ENCODE data around the gene GOLIM4.
"Not testable (repeated sequence)": the region's sequence is repeated elsewhere in the genome, so short reads cannot be mapped to it uniquely, and the experiment has no call there.

Gene GOLIM4, protein sequence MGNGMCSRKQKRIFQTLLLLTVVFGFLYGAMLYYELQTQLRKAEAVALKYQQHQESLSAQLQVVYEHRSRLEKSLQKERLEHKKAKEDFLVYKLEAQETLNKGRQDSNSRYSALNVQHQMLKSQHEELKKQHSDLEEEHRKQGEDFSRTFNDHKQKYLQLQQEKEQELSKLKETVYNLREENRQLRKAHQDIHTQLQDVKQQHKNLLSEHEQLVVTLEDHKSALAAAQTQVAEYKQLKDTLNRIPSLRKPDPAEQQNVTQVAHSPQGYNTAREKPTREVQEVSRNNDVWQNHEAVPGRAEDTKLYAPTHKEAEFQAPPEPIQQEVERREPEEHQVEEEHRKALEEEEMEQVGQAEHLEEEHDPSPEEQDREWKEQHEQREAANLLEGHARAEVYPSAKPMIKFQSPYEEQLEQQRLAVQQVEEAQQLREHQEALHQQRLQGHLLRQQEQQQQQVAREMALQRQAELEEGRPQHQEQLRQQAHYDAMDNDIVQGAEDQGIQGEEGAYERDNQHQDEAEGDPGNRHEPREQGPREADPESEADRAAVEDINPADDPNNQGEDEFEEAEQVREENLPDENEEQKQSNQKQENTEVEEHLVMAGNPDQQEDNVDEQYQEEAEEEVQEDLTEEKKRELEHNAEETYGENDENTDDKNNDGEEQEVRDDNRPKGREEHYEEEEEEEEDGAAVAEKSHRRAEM

GRCh38 chr3:168095611-168096209 lies at the start of gene GOLIM4:
GOLIM4 (minus strand) TSS chr3:168095924; CDS start chr3:168095285, 639 bp downstream.
- FAIRE-seq = peak; percentile 97
- DNase-seq (ENCODE audit: insufficient read length, low spot score) = peak; percentile 94

DNA sequence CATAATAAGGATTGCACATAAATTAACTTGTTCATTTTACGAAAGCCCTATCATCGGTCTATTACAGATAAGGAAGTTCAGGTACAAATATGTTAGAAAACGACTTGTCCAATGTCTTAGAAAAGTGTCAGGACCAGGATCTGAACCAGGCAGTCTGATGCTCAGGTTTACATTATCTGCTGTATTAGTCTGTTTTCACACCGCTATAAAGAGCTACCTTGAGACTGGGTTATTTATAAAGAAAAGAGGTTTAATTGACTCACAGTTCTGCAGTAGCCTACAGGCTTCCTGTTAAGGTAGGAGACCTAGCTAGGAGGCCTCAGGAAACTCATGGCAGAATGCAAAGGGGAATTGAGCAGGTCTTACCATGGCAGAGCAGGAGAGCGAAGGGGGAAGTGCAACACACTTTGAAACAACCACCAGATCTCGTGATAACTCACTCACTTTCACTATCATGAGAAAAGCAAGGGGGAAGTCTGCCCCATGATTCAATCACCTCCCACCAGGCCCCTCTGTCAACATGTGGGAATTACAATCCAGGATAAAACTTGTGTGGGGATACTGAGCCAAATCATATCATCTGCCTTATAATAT lies 45.8 kb upstream of the GOLIM4 start:
- DNase-seq (ENCODE audit: insufficient read length, low spot score) (no peak), FAIRE-seq (no peak)

GRCh38 chr3:168139947-168140346 lies 44.2 kb upstream of the GOLIM4 start:
- no peak for DNase-seq (ENCODE audit: insufficient read length, low spot score)
- no peak for FAIRE-seq

DNA sequence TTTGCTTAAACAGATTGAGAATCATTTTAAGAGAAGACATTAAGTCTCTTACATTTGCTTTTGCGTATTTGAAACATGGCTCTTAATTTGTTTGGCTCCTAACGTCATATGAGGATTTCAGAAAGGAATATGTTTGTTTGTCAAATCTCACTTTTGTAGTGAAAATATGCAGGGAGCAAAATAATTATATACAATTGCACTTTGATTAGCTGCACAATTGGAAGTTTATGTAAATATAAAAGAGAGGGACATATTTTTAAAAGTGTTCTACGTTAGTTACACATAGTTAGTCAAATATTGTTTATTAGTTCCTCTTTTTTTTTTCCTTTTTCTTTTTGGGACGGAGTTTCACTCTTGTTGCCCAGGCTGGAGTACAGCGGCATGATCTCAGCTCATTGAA lies 42.7 kb upstream of the GOLIM4 start:
- no peak for FAIRE-seq
- no peak for DNase-seq (ENCODE audit: insufficient read length, low spot score)

DNA sequence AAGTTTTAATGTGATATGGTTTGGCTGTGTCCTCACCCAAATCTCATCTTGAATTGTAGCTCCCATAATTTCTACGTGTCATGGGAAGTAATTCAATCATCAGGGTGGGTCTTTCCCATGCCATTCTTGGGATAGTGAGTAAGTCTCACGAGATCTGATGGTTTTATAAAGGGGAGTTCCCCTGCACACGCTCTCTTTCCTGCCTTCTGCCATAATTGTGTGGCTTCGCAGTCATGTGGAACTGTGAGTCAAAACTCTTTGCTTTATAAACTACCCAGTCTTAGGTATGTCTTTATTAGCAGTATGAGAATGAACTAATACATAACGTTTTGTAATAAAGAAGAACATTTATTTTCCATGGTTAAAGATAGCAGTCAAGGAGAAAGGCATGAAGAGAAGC lies 39.2 kb upstream of the GOLIM4 start:
- DNase-seq (ENCODE audit: insufficient read length, low spot score) = no peak
- no peak for FAIRE-seq

DNA sequence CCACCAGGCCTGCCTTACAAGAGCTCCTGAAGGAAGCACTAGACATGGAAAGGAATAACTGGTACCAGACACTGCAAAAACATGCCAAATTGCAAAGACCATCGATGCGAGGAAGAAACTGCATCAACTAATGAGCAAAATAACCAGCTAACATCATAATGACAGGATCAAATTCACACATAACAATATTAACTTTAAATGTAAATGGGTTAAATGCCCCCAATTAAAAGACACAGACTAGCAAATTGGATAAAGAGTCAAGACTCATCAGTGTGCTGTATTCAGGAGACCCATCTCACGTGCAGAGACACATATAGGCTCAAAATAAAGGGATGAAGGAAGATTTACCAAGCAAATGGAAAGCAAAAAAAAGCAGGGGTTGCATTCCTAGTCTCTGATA lies 34.5 kb upstream of the GOLIM4 start:
- not testable (repeated sequence) for DNase-seq (ENCODE audit: insufficient read length, low spot score); FAIRE-seq

DNA sequence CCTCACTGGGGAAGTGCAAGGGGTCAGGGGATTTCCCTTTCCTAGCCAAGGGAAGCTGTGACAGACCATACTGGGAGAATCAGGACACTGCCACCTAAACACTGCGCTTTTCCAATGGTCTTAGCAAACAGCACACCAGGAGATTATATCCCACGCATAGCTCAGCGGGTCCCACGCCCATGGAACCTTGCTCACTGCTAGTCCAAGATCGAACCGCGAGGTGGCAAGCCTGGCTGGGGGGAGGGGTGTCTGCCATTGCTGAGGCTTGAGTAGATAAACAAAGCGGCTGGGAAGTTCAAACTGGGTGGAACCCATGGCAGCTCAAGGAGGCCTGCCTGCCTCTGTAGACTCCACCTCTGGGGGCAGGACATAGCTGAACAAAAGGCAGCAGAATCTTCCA lies 32.7 kb upstream of the GOLIM4 start:
- not testable (repeated sequence) for DNase-seq (ENCODE audit: insufficient read length, low spot score); FAIRE-seq

DNA sequence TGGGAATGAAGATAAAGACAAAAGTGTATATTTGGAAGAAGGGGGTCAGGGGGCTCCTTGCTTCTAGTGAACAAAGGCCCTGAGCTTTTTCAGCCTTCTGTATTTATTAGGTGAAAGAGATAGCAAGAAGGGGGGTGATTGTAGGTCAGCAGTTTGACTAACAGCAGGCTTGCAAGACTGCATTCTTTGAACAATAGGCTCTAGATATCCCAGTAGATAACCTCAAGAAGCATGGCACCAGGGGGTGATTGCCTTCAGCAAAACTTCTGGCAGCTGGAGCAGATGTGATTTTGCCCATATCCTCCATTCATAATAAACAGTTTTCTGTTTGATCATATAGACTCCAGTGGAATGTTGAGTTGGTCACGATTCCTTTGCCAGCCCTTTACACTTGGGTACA lies 31.7 kb upstream of the GOLIM4 start:
- FAIRE-seq (no peak), DNase-seq (ENCODE audit: insufficient read length, low spot score) (no peak)

DNA sequence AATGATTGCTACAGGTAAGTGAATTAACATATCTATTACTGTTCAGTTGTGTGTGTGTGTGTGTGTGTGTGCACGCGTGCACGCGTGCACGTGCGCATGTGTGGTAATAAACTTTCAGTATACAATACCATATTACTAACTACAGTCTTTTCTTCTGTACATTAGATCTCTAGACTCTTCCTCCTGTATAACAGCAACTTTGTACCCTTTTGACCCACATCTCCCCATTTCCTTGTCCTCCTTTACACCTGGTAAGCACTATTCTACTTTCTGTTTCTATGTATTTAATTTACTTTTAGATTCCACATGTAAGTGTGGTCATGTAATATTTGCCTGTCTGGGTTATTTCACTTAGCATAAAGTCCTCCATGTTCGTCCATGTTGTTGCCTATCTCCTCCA lies 29.1 kb upstream of the GOLIM4 start:
- DNase-seq (ENCODE audit: insufficient read length, low spot score) (no peak), FAIRE-seq (no peak)

GRCh38 chr3:168124291-168124690 lies 28.6 kb upstream of the GOLIM4 start:
- no peak for DNase-seq (ENCODE audit: insufficient read length, low spot score)
- no peak for FAIRE-seq

GRCh38 chr3:168123201-168124176 lies 27.8 kb upstream of the GOLIM4 start:
- no peak for DNase-seq (ENCODE audit: insufficient read length, low spot score)
- no peak for FAIRE-seq

DNA sequence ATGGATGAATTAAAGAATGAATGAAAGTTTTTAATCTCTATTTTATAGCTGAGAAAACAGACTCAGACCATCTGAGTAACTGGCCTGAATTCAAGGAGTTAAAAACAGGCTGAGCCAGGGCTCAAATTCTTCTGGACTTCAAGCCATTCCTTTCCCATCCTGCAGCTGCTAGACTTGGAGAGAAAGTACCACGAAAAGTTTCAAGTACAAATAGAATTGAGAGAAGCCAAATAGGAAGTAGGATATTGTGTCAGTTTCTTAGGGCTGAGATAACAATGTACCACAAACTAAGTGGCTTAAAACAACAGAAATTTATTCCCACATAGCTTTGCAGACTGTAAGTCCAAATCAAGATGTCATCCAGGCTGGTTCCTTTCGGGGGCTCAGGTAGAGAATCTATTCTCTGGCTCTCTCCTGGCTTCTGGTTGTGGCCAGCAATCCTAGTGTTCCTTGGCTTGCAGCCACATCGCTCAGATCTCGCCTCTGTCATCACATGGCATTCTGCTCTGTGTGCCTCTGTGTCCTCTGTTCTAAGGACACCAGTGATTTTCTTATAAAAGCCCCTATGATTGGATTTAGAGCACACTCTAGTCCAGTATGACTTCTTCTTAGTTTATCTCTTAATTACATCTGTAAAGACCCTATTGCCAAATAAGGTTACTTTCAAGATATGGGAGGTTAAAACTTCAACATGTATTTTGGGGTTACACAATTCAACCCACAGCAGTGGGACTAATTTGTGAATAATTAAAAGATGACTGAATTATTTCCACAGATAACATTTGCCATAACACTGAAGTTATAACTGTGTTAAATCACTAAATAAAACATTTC lies 25.7 kb upstream of the GOLIM4 start:
- DNase-seq (ENCODE audit: insufficient read length, low spot score) (no peak), FAIRE-seq (no peak)

GRCh38 chr3:168117853-168118313 lies 22.2 kb upstream of the GOLIM4 start:
- DNase-seq (ENCODE audit: insufficient read length, low spot score) (no peak), FAIRE-seq (no peak)

GRCh38 chr3:168117059-168117458 lies 21.3 kb upstream of the GOLIM4 start:
- no peak for DNase-seq (ENCODE audit: insufficient read length, low spot score)
- no peak for FAIRE-seq

DNA sequence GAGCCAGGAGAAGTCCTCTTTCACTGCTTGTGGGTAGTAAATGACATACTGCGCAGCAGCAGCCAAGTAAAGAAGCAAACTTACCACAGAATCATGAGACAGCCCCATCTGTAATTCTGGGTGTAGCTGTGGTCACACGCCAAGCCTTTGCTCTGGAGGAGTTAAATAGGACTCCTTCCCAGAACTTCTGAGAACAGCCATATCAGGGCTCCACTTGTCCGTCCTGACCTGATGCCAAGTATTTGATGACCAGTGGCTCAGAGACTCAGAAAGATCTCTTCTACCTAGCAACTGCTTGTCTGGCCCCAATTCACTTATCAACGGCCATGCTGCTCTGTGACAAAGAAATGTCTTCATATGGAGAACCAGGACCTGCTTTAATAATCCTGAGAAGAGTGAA lies 20.6 kb upstream of the GOLIM4 start:
- no peak for DNase-seq (ENCODE audit: insufficient read length, low spot score)
- no peak for FAIRE-seq

GRCh38 chr3:168113848-168114247 lies 18.1 kb upstream of the GOLIM4 start:
- FAIRE-seq = no peak
- no peak for DNase-seq (ENCODE audit: insufficient read length, low spot score)

DNA sequence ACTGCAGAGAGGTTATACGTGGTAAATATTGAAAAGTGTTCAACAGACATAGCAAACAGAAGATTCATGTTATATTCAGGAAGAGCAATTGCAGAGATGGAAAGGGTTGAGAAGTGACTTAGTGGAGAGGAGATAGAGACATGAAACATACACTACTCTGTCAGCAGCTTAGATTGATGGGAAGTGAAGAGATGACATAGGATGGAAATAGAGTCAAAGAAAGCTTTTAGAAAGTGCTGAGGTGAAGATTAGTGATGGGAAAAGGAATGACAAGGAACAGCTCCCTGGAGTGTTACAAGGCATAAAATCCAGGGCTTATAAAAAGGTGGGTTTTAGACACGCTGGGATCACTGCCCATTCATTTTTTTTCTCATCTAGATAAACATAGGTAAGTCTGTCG lies 17.2 kb upstream of the GOLIM4 start:
- FAIRE-seq (no peak), DNase-seq (ENCODE audit: insufficient read length, low spot score) (no peak)

- FAIRE-seq = no peak
- no peak for DNase-seq (ENCODE audit: insufficient read length, low spot score)
These were observed 8.6 kb upstream of the GOLIM4 start for GRCh38 chr3:168104361-168104760.

DNA sequence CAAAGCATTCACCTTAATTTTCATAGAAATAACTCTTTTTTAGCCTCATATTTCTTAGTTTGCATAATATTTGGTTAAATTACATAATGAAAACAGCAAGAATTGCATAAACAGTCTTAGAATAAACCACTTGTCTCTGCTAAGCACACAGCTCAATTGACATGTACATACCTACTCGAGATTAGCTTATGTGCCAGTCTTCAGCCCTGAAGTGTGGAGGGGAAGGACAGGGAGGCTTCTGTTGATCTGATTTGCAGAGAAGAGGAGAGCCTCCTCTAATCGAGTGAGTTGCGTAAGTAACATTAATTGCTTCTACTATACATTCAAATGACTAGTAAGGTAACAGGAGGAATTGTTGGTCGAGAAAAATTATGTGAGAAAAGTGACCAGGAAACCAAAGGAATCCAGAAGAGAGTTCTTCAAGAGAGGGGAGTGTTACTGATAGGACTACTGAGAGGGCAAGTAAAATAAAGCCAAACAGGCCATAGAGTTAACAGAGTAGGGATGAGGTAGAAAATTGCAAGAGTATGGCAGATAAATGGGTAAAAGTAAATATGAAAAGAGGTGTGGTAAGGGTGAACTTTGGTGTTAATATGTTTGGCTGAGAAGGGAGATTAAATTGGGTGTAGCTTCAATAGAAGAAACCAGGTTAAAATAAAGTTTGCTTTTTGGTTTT lies 7.1 kb upstream of the GOLIM4 start:
- DNase-seq (ENCODE audit: insufficient read length, low spot score) = no peak
- FAIRE-seq = no peak
